ENCODE measurements around the gene ADAM12. TPM values are rescaled to one million over a fixed set of nuclear protein-coding genes. Genes with fewer than 3 reads are reported as not detected.

The ADAM12 gene
- total and polyA plus RNA-seq, 9 of the 15 experiments (the other 6 are each of a cell fraction or from before 2014, with no cell fraction given) = not detected

- no peak for TF ChIP-seq ZBTB7A (IDR thresholded peaks at IDR 0.05; ENCODE audit: borderline replicate concordance, control insufficient read depth, low read depth, low read length)
These were observed 85.9 kb downstream of the ADAM12 start (continued) for GRCh38 chr10:126302476-126302756.

DNA sequence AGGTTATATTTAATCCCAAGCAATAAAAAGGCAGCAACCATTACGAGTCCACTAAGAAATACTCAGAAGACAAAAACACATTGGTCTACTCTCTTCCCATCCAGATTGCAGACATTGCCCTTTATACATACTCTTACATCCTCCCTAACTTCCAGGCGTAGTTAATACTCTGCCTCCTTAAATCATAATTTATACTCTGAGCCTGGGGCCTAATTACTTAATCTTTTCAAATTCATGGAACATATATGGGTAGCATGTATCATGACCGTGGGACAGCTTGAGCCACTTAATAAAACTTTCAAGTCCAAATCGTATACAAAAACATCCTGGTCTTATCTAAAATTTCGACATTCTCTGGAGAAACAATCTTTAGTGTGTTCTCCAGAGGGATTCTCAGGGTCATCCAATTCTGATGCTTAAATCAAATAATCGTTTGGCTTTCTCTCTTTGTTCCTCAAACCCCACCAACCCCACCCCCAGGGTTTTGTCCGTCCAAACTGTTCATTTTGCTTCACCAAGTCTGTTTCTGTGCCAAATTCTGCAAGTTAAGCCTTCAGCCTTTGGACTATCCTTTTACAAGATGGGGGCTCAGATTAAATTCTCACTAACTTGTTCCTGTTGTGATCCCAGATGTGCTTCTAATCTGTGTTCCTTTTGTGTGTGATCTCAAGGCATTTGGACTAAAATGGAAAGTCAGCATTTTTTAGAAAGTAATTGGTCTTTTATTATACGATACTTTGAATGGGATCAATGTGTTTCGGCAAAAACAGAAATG, 86.4 kb downstream of the ADAM12 start:
- POLR2A ChIA-PET = no interaction called here
- Histone ChIP-seq H3K27ac (ENCODE audit: extremely low read depth, low read depth, low read length) (no peak overlapping the region), H3K9me3 (replicated peaks; ENCODE audit: control insufficient read depth, insufficient read depth, low read depth, low read length) (no peaks in the 10 kb centered on the region), H3K9me1 (ENCODE audit: control insufficient read depth, insufficient read depth, low read length) (no peaks in the 10 kb centered on the region), H3K4me3 (no peak overlapping the region), H2AFZ (ENCODE audit: low read depth, low read length) (no peak overlapping the region), H3K27me3 (ENCODE audit: control insufficient read depth in 2 of 2, insufficient read depth in 2 of 2, low read length in 2 of 2) (no peaks in the 10 kb centered on the region), H3K9ac (ENCODE audit: insufficient read depth in 1 of 2, low read depth in 2 of 2, low read length in 2 of 2) (no peak overlapping the region), H3K4me1 (replicated peaks in 1 of 2; ENCODE audit: control insufficient read depth in 2 of 2, insufficient read depth in 2 of 2, low read length in 2 of 2) (no peaks in the 10 kb centered on the region), H3K36me3 (ENCODE audit: control insufficient read depth, insufficient read depth, low read length) (no peaks in the 10 kb centered on the region), H3K79me2 (ENCODE audit: control insufficient read depth, insufficient read depth, low read length) (no peaks in the 10 kb centered on the region), H4K20me1 (replicated peaks; ENCODE audit: control insufficient read depth, insufficient read depth, low read length) (no peaks in the 10 kb centered on the region), H3K4me2 (ENCODE audit: insufficient read depth, low read length) (no peak overlapping the region)
- WGBS (ENCODE audit: insufficient coverage, low coverage, missing lambda C conversion rate) = under 1% methylated on average over 9 of the region's 9 CpGs
- no peak for ATAC-seq
- no peak for FAIRE-seq
- no TSS peak for BruUV-seq (replicated peaks)
- in situ Hi-C loops (cut with MboI) = no loop called here
- no peak for DNase-seq (ENCODE audit: extremely low read depth in 1 of 4, low spot score in 3 of 4)
- intact Hi-C loops (cut with micrococcal nuclease) = loop anchor here (10.0 kb wide), 1 partner anchor 137 kb away; no protein-coding TSS in a partner anchor
- CTCF ChIA-PET (ENCODE audit: low intra/inter-chr PET ratio) = interaction anchor here (1.3 kb wide), 1 partner anchor 434 kb away, joined by 4 read pairs; no protein-coding TSS in a partner anchor
- TF ChIP-seq ZNF12 (CRISPR knock-in tag; IDR thresholded peaks at IDR 0.05) (no peak), RREB1 (CRISPR knock-in tag; IDR thresholded peaks at IDR 0.05) (no peak), E2F8 (IDR thresholded peaks at IDR 0.05; ENCODE audit: low read depth, partially characterized antibody) (no peak), MAFF (IDR thresholded peaks at IDR 0.05; ENCODE audit: low read length) (peak; percentile 43; the same call in 1 of the 2 replicates), ZSCAN29 (IDR thresholded peaks at IDR 0.05) (no peak), MAFK (IDR thresholded peaks at IDR 0.05; ENCODE audit: low read length) (peak; percentile 29; the same call in 1 of the 2 replicates), MAFG (tag; conservative IDR thresholded peaks at IDR 0.05) (peak; percentile 81), ZNF316 (IDR thresholded peaks at IDR 0.05) (peak; percentile 76), MTA1 (IDR thresholded peaks at IDR 0.05; ENCODE audit: borderline replicate concordance) (no peak)
- TF ChIP-seq, protein P1, sequence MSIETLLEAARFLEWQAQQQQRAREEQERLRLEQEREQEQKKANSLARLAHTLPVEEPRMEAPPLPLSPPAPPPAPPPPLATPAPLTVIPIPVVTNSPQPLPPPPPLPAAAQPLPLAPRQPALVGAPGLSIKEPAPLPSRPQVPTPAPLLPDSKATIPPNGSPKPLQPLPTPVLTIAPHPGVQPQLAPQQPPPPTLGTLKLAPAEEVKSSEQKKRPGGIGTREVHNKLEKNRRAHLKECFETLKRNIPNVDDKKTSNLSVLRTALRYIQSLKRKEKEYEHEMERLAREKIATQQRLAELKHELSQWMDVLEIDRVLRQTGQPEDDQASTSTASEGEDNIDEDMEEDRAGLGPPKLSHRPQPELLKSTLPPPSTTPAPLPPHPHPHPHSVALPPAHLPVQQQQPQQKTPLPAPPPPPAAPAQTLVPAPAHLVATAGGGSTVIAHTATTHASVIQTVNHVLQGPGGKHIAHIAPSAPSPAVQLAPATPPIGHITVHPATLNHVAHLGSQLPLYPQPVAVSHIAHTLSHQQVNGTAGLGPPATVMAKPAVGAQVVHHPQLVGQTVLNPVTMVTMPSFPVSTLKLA (conservative IDR thresholded peaks at IDR 0.05) = no peak

All from K562 (cell line).